Pancreas (tissue), 10 donors: Measurements from ENCODE around the gene SULT2B1. TPM values are rescaled to one million over a fixed set of nuclear protein-coding genes. Genes with fewer than 3 reads are reported as not detected.

Source experiments
- ATAC-seq, 4 donors: fragments of 200-7000 bp; cut with Tn5 transposase; one replicate each; pipeline versions ENCODE4 v1.8.0 to v1.9.1; 2020; ENCODE audit warnings: mild to moderate bottlenecking in 4 of 4, moderate library complexity in 4 of 4
- DNase-seq, 6 donors: peaks; one replicate each; pipeline ENCODE4 v3.0.0-alpha.2; 2020
- FAIRE-seq: peaks from 2 replicates; lab custom pipeline; 2012; peaks lifted over from hg19 to GRCh38; lab: Jason Lieb, UNC
- H3K27ac ChIP-seq, 4 donors: fragments of 200-600 bp; sonication (generic); 1 replicate in 3 of 4; 2 replicates in 1 of 4; pipeline versions ENCODE4 v1.5.0 to v1.8.0; 2020
- H3K27me3 ChIP-seq, 4 donors: fragments of 200-600 bp; one replicate each; pipeline ENCODE4 v1.8.0; 2021
- H3K36me3 ChIP-seq, 3 donors: fragments of 200-600 bp; sonication (generic) in 1 of 3; one replicate each; pipeline versions ENCODE4 v1.5.0 to v1.8.0; 2020 to 2021
- H3K4me1 ChIP-seq, 3 donors: fragments of 200-600 bp; one replicate each; pipeline ENCODE4 v1.8.0; 2021
- H3K4me3 ChIP-seq, 4 donors: fragments of 200-600 bp; sonication (generic) in 2 of 4; one replicate each; pipeline versions ENCODE4 v1.5.0 to v1.8.0; 2020 to 2021
- H3K9me3 ChIP-seq, 4 donors: fragments of 200-600 bp; one replicate each; pipeline ENCODE4 v1.8.0; 2021
- WGBS, 2 donors: extraction: QIAGEN DNeasy Blood & Tissue Kit; methylation state at CpG; one replicate each; pipeline ENCODE4 v1.1.7; 2013; 5-methylcytosine and 5-hydroxymethylcytosine counted together
- intact Hi-C, 3 donors: fragments of 100-400 bp; cut with DNase I; formaldehyde crosslinking; loops; one replicate each; pipeline versions ENCODE4 v1.11.1 to v1.14.2; 2022
- polyA plus RNA-seq, 2 donors: library from polyadenylated mRNA; stranded (reverse); fragments of 200-250 nt; gene quantifications; one replicate each; pipeline ENCODE4 v1.2.3, GENCODE V29; 2013
- total RNA-seq, 6 donors: library from RNA; stranded (reverse); fragmentation: NEBNext Ultra II Directional in 4 of 6; extraction: Animal tissue kit (Norgen Biotek cat#: 25700) in 4 of 6; gene quantifications; one replicate each; pipeline versions ENCODE4 v1.2.1 to v1.2.4, GENCODE V29; 2021 to 2023
- TF ChIP-seq, protein P1 (sequence below), 4 donors: fragments of 200-600 bp; sonication (generic) in 3 of 4; IDR thresholded peaks; one replicate each; pipeline versions ENCODE4 v1.5.0 to v1.8.0; 2021; ENCODE audit warnings: antibody characterized with exemption in 4 of 4
- donor health status: healthy with polysubstance abuse.
- donor health status: DM: no; HTN: no; CAD: no; lungs with moderate emphysema.
- donor health status: DM: no; HTN: no; CAD: no.
- donor health status: control.
- donor health status: control.
- donor health status: Bipolar disorder and iron deficiency.
- donor health status: DM: yes; HTN: yes; CAD: no.
- donor health status: DM: no; HTN: no; CAD: no.
- donor health status: DM: no; HTN: no; CAD: no.
- donor health status: DM: yes; HTN: yes; CAD: no.

SULT2B1 gene
- total and polyA plus RNA-seq, 8 donors: 0.32 to 1.7 (median 0.62) TPM; not detected in 1

DNA sequence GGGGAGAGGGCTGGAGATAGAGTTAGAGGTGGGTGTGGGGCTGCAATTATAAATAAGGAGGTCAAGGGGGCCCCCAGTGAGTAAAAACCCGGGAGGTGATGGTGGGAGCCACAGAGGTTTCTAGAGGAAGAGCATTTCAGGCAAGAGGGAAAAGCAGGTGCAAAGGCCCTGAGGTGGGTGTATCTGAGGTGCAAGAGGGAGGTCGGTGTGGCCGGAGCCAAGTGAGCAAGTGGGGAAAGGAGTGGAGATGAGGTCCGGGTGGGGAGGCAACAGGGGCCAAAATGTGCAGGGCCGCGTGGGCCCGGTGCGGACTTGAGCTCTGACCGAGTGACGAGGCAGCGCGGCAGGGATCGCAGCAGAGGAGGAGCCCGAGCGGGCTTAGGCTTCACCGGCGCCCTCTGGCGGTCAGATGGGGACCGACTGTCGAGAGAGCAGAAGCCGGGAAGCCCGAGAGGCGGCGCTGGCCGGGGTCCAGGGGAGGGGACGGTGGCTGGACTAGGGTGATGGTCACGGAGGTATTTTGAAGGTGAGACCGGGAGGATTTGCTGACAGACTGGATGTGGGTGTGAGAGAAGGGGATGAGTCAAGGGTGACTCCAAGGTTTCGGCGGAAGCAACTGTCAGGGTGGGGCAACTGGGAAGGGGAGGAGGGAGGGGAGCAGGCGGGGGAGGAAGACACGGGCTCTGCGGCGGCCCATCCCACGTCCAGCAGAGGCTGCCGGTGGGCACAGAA is 36.9 kb downstream of the SULT2B1 start:
- 4% methylated on average over 36 of the region's 36 CpGs for whole genome bisulfite sequencing, 2 donors

GRCh38 chr19:48591021-48591420 is 39.0 kb downstream of the SULT2B1 start:
- Histone ChIP-seq H3K36me3 (no peaks in the 10 kb centered on the region), H3K27me3 (no peaks in the 10 kb centered on the region), H3K4me3 (no peak overlapping the region), H3K9me3 (no peaks in the 10 kb centered on the region), H3K4me1 (no peaks in the 10 kb centered on the region), H3K27ac (no peak overlapping the region)
- no peak for DNase-seq
- no peak for ATAC-seq
- no peak for FAIRE-seq
- intact Hi-C loops: no loop called here
- 73 to 90% methylated on average over 5 of the region's 5 CpGs for WGBS, 2 donors
- TF ChIP-seq, protein P1, sequence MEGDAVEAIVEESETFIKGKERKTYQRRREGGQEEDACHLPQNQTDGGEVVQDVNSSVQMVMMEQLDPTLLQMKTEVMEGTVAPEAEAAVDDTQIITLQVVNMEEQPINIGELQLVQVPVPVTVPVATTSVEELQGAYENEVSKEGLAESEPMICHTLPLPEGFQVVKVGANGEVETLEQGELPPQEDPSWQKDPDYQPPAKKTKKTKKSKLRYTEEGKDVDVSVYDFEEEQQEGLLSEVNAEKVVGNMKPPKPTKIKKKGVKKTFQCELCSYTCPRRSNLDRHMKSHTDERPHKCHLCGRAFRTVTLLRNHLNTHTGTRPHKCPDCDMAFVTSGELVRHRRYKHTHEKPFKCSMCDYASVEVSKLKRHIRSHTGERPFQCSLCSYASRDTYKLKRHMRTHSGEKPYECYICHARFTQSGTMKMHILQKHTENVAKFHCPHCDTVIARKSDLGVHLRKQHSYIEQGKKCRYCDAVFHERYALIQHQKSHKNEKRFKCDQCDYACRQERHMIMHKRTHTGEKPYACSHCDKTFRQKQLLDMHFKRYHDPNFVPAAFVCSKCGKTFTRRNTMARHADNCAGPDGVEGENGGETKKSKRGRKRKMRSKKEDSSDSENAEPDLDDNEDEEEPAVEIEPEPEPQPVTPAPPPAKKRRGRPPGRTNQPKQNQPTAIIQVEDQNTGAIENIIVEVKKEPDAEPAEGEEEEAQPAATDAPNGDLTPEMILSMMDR (IDR thresholded peaks at IDR 0.05): no peak

More for the DNA sequence above, 36.9 kb downstream of the SULT2B1 start:
- H3K4me3 ChIP-seq: peak overlapping the region in 1 of 4 donors; percentile 40
- H3K36me3 ChIP-seq: no peaks in the 10 kb centered on the region
- DNase-seq (peak; percentile 79 to 99 (median 92)), FAIRE-seq (no peak), ATAC-seq (peak; percentile 87 to 92 (median 90))
- intact Hi-C loops: loop anchor here in 2 of 3 donors (5.0 kb wide), 2 partner anchors 97 to 102 kb away; no protein-coding TSS in a partner anchor
- no peaks in the 10 kb centered on the region for H3K4me1 ChIP-seq
- H3K27me3 ChIP-seq: no peaks in the 10 kb centered on the region
- no peaks in the 10 kb centered on the region for H3K9me3 ChIP-seq
- H3K27ac ChIP-seq: no peak overlapping the region
- TF ChIP-seq, protein P1 (IDR thresholded peaks at IDR 0.05): peak; percentile 85 to 96 (median 90)

- intact Hi-C loops: no loop called here
- TF ChIP-seq, protein P1 (IDR thresholded peaks at IDR 0.05): no peak
- ATAC-seq (no peak), DNase-seq (no peak), FAIRE-seq (no peak)
- no peak overlapping the region for H3K27ac ChIP-seq
- 67 to 72% methylated on average over 9 of the region's 9 CpGs for WGBS, 2 donors
- no peaks in the 10 kb centered on the region for H3K27me3 ChIP-seq
- no peak overlapping the region for H3K4me3 ChIP-seq
- no peaks in the 10 kb centered on the region for H3K36me3 ChIP-seq
- no peaks in the 10 kb centered on the region for H3K9me3 ChIP-seq
- H3K4me1 ChIP-seq: no peaks in the 10 kb centered on the region
Measured at GRCh38 chr19:48595171-48595570, 43.2 kb downstream of the SULT2B1 start.

- TF ChIP-seq, protein P1 (IDR thresholded peaks at IDR 0.05): no peak
- Histone ChIP-seq H3K36me3 (no peaks in the 10 kb centered on the region), H3K4me1 (no peaks in the 10 kb centered on the region), H3K27ac (no peak overlapping the region), H3K9me3 (no peaks in the 10 kb centered on the region), H3K4me3 (no peak overlapping the region), H3K27me3 (no peaks in the 10 kb centered on the region)
- DNase-seq: no peak
- no peak for FAIRE-seq
- ATAC-seq: no peak
- intact Hi-C loops: no loop called here
- WGBS, 2 donors: 66 to 81% methylated on average over 6 of the region's 6 CpGs
Measured at GRCh38 chr19:48595833-48596232, 43.9 kb downstream of the SULT2B1 start.

- ATAC-seq: no peak
- WGBS, 2 donors: 59 to 83% methylated on average over 4 of the region's 4 CpGs
- H3K9me3 ChIP-seq: no peaks in the 10 kb centered on the region
- no peak for FAIRE-seq
- intact Hi-C loops: no loop called here
- TF ChIP-seq, protein P1 (IDR thresholded peaks at IDR 0.05): no peak
- DNase-seq: no peak
- H3K4me1 ChIP-seq: no peaks in the 10 kb centered on the region
- H3K4me3 ChIP-seq: no peak overlapping the region
- no peaks in the 10 kb centered on the region for H3K36me3 ChIP-seq
- H3K27ac ChIP-seq: no peak overlapping the region
- H3K27me3 ChIP-seq: no peaks in the 10 kb centered on the region
Measured at GRCh38 chr19:48596237-48596636, 44.3 kb downstream of the SULT2B1 start.
